ENCODE results near the gene IGFBP4. TPM values are rescaled to one million over a fixed set of nuclear protein-coding genes. Genes with fewer than 3 reads are reported as not detected.

IGFBP4 gene
- total RNA-seq, 2 donors from 2014 or later: 88.7 to 315 TPM

GRCh38 chr17:40462343-40463121 is 19.3 kb downstream of the IGFBP4 start:
- H3K4me1 ChIP-seq: peaks cover 11% of the 10 kb centered on the region
- DNase-seq (no peak), ATAC-seq (peak; percentile 8)
- TF ChIP-seq CTCF (IDR thresholded peaks at IDR 0.05) (no peak), POLR2A (IDR thresholded peaks at IDR 0.05) (no peak)
- H3K9me3 ChIP-seq: no peaks in the 10 kb centered on the region
- H3K36me3 ChIP-seq (replicated peaks in 1 of 2; ENCODE audit: insufficient read depth in 1 of 2, low read depth in 2 of 2): no peaks in the 10 kb centered on the region
- 69 to 75% methylated on average over 2 to 9 of the region's 9 CpGs for WGBS, 2 donors
- H3K27me3 ChIP-seq: no peaks in the 10 kb centered on the region
- H3K27ac ChIP-seq: no peak overlapping the region
- intact Hi-C loops (cut with DNase I): no loop called here
- no peak overlapping the region for H3K4me3 ChIP-seq

- no peaks in the 10 kb centered on the region for H3K9me3 ChIP-seq
- no peak for TF ChIP-seq CTCF (IDR thresholded peaks at IDR 0.05)
- TF ChIP-seq POLR2A (IDR thresholded peaks at IDR 0.05): no peak
- no peaks in the 10 kb centered on the region for H3K27me3 ChIP-seq
- H3K36me3 ChIP-seq (replicated peaks in 1 of 2; ENCODE audit: insufficient read depth in 1 of 2, low read depth in 2 of 2): no peaks in the 10 kb centered on the region
- intact Hi-C loops (cut with DNase I): no loop called here
- ATAC-seq (no peak), DNase-seq (no peak)
- WGBS, 2 donors: 69 to 70% methylated on average over 7 to 11 of the region's 11 CpGs
- no peak overlapping the region for H3K27ac ChIP-seq
- no peak overlapping the region for H3K4me3 ChIP-seq
- peaks cover 5% of the 10 kb centered on the region for H3K4me1 ChIP-seq
Measured at GRCh38 chr17:40463122-40463550, 19.9 kb downstream of the IGFBP4 start.

GRCh38 chr17:40464392-40464855 is 21.2 kb downstream of the IGFBP4 start:
- intact Hi-C loops (cut with DNase I): no loop called here

GRCh38 chr17:40466298-40466971 is 23.2 kb downstream of the IGFBP4 start:
- Histone ChIP-seq H3K9me3 (no peaks in the 10 kb centered on the region), H3K4me3 (no peak overlapping the region), H3K27ac (no peak overlapping the region), H3K27me3 (no peaks in the 10 kb centered on the region), H3K4me1 (no peaks in the 10 kb centered on the region), H3K36me3 (replicated peaks in 1 of 2; ENCODE audit: insufficient read depth in 1 of 2, low read depth in 2 of 2) (no peaks in the 10 kb centered on the region)
- DNase-seq (no peak), ATAC-seq (no peak)
- TF ChIP-seq CTCF (IDR thresholded peaks at IDR 0.05) (no peak), POLR2A (IDR thresholded peaks at IDR 0.05) (no peak)
- intact Hi-C loops (cut with DNase I): no loop called here
- WGBS, 2 donors: 72 to 83% methylated on average over 8 to 11 of the region's 11 CpGs

More at GRCh38 chr17:40464392-40464855, 21.2 kb downstream of the IGFBP4 start:
- Histone ChIP-seq H3K36me3 (replicated peaks in 1 of 2; ENCODE audit: insufficient read depth in 1 of 2, low read depth in 2 of 2) (no peaks in the 10 kb centered on the region), H3K27me3 (no peaks in the 10 kb centered on the region), H3K9me3 (no peaks in the 10 kb centered on the region), H3K27ac (no peak overlapping the region), H3K4me1 (no peaks in the 10 kb centered on the region), H3K4me3 (no peak overlapping the region)
- no peak for TF ChIP-seq CTCF (IDR thresholded peaks at IDR 0.05)
- TF ChIP-seq POLR2A (IDR thresholded peaks at IDR 0.05): no peak
- DNase-seq: no peak
- ATAC-seq: no peak
- 76 to 88% methylated on average over 5 of the region's 5 CpGs for WGBS, 2 donors

All from body of pancreas (tissue), 4 donors.